SK-N-SH (cell line): ENCODE data around the gene CCSER1. TPM values are rescaled to one million over a fixed set of nuclear protein-coding genes. Genes with fewer than 3 reads are reported as not detected.

Source experiments
- CTCF ChIA-PET: fragments of 300-600, 350-600 bp; formaldehyde crosslinking; extraction: SDS; loops from one replicate; lab custom pipeline; 2021; lab: Yijun Ruan, JAX
- POLR2A ChIA-PET: fragments of 350-600 bp; sonication (Branson Sonifier 250); formaldehyde crosslinking; extraction: SDS; loops from one replicate; lab custom pipeline; 2020; ENCODE audit warnings: antibody characterized with exemption, inconsistent platforms; lab: Yijun Ruan, JAX
- DNase-seq: peaks from one replicate; pipeline ENCODE4 v3.0.0; 2012
- H2AFZ ChIP-seq: fragments of 200-600 bp; sonication (generic); 2 replicates; pipeline ENCODE4 v1.8.1; 2016; ENCODE audit warnings: antibody characterized with exemption, mild to moderate bottlenecking, low read depth
- H3F3A ChIP-seq: fragments of 200-600 bp; sonication (generic); replicated peaks from 2 replicates; pipeline ENCODE3; 2016; ENCODE audit warnings: antibody characterized with exemption, mild to moderate bottlenecking; ENCODE audit not compliant: insufficient read depth
- H3K27ac ChIP-seq, 2 experiments: fragments of 200-500 bp in 1 of 2; fragments of 200-600 bp in 1 of 2; sonication (Bioruptor generic) in 1 of 2; sonication (generic), shearing (Covaris generic) in 1 of 2; 2 replicates each; pipeline versions ENCODE4 v1.5.1 to v1.6.1; 2014 to 2016; ENCODE audit warnings: low read depth in 2 of 2, inconsistent platforms in 1 of 2, low read length in 1 of 2, mild to moderate bottlenecking in 1 of 2, mixed read lengths in 1 of 2
- H3K27me3 ChIP-seq: fragments of 200-600 bp; sonication (generic), shearing (Covaris generic); 2 replicates; pipeline ENCODE4 v1.6.1; 2016; ENCODE audit warnings: mixed run types; ENCODE audit not compliant: insufficient read depth
- H3K36me3 ChIP-seq, 2 experiments: fragments of 200-500 bp in 1 of 2; fragments of 200-600 bp in 1 of 2; sonication (Bioruptor generic) in 1 of 2; sonication (generic) in 1 of 2; replicated peaks in 1 of 2; 2 replicates each; pipeline versions ENCODE3 to v1.5.1; 2014 to 2016; ENCODE audit warnings: low read length in 1 of 2, mild to moderate bottlenecking in 1 of 2; ENCODE audit not compliant: insufficient read depth in 2 of 2, control insufficient read depth in 1 of 2
- H3K4me1 ChIP-seq, 2 experiments: fragments of 200-500 bp in 1 of 2; fragments of 200-600 bp in 1 of 2; sonication (Bioruptor generic) in 1 of 2; sonication (generic), shearing (Covaris generic) in 1 of 2; 2 replicates each; pipeline versions ENCODE4 v1.5.1 to v1.6.1; 2014 to 2016; ENCODE audit warnings: low read depth in 1 of 2, low read length in 1 of 2, mixed run types in 1 of 2; ENCODE audit not compliant: insufficient read depth in 2 of 2, control insufficient read depth in 1 of 2
- H3K4me2 ChIP-seq: fragments of 200-600 bp; sonication (generic), shearing (Covaris generic); 2 replicates; pipeline ENCODE4 v1.6.1; 2017; ENCODE audit warnings: mixed run types
- H3K4me3 ChIP-seq, 2 experiments: fragments of 200-500 bp in 1 of 2; fragments of 200-600 bp in 1 of 2; sonication (Bioruptor generic) in 1 of 2; sonication (generic), shearing (Covaris generic) in 1 of 2; 2 replicates each; pipeline versions ENCODE4 v1.5.1 to v1.8.1; 2014 to 2016; ENCODE audit warnings: low read depth in 2 of 2, inconsistent platforms in 1 of 2, low read length in 1 of 2, mild to moderate bottlenecking in 1 of 2, mixed read lengths in 1 of 2, moderate library complexity in 1 of 2
- H3K79me2 ChIP-seq: fragments of 200-600 bp; sonication (generic); 2 replicates; pipeline ENCODE4 v1.8.1; 2017; ENCODE audit warnings: mild to moderate bottlenecking; ENCODE audit not compliant: insufficient read depth
- H3K9ac ChIP-seq: fragments of 200-600 bp; sonication (generic); 2 replicates; pipeline ENCODE4 v1.6.1; 2017; ENCODE audit warnings: mixed run types
- H3K9me2 ChIP-seq: fragments of 200-600 bp; sonication (generic); 2 replicates; pipeline ENCODE4 v1.6.1; 2017; ENCODE audit warnings: mixed run types
- H3K9me3 ChIP-seq: fragments of 200-600 bp; sonication (generic); 2 replicates; pipeline ENCODE4 v1.6.1; 2017; ENCODE audit warnings: mixed run types, mild to moderate bottlenecking, moderate library complexity
- H4K20me1 ChIP-seq: fragments of 200-600 bp; sonication (generic); 2 replicates; pipeline ENCODE4 v1.6.1; 2017; ENCODE audit warnings: mild to moderate bottlenecking, mixed run types; ENCODE audit not compliant: insufficient read depth
- CHD2 ChIP-seq: fragments of 150-350 bp; IDR thresholded peaks from 2 replicates; pipeline ENCODE4 v1.6.1; 2018; ENCODE audit warnings: low read length; ENCODE audit not compliant: partially characterized antibody
- CTCF ChIP-seq: fragments of 200-600 bp; sonication (generic); IDR thresholded peaks from 2 replicates; pipeline ENCODE4 v1.6.1; 2017; ENCODE audit warnings: antibody characterized with exemption, mild to moderate bottlenecking, moderate library complexity
- EP300 ChIP-seq, 2 experiments: IDR thresholded peaks; 2 replicates each; pipeline versions ENCODE4 v1.4.0 to v1.6.1; 2012; ENCODE audit warnings: borderline replicate concordance in 1 of 2, low read depth in 1 of 2, low read length in 1 of 2
- GABPA ChIP-seq: IDR thresholded peaks from 2 replicates; pipeline ENCODE4 v1.4.0; 2012; ENCODE audit warnings: low read depth, mild to moderate bottlenecking
- GATA2 ChIP-seq: sonication (generic); formaldehyde crosslinking; IDR thresholded peaks from 2 replicates; pipeline ENCODE4 v1.5.0; 2020; ENCODE audit warnings: mild to moderate bottlenecking, missing genetic modification reagents
- MEF2A ChIP-seq: IDR thresholded peaks from 2 replicates; pipeline ENCODE4 v1.4.0; 2012; ENCODE audit warnings: low read depth, borderline replicate concordance
- MXI1 ChIP-seq: IDR thresholded peaks from 2 replicates; pipeline ENCODE4 v1.6.1; 2012; ENCODE audit warnings: mild to moderate bottlenecking, low read depth, low read length, improper control_type of control experiment
- RCOR1 ChIP-seq: fragments of 150-350 bp; IDR thresholded peaks from 2 replicates; pipeline ENCODE4 v1.6.1; 2017; ENCODE audit warnings: antibody characterized with exemption, low read length
- REST ChIP-seq: IDR thresholded peaks from 2 replicates; pipeline ENCODE4 v1.6.1; 2012; ENCODE audit warnings: mild to moderate bottlenecking, low read depth, low read length, moderate library complexity
- RFX5 ChIP-seq: IDR thresholded peaks from 2 replicates; pipeline ENCODE4 v1.6.1; 2012; ENCODE audit warnings: mild to moderate bottlenecking, improper control_type of control experiment, low read length
- SIN3A ChIP-seq: IDR thresholded peaks from 2 replicates; pipeline ENCODE4 v1.6.1; 2012; ENCODE audit warnings: low read depth, mild to moderate bottlenecking, low read length, moderate library complexity, borderline replicate concordance
- SMC3 ChIP-seq: IDR thresholded peaks from 2 replicates; pipeline ENCODE4 v1.6.1; 2012; ENCODE audit warnings: low read depth, low read length, improper control_type of control experiment
- TCF12 ChIP-seq: IDR thresholded peaks from 2 replicates; pipeline ENCODE4 v1.4.0; 2012
- TEAD4 ChIP-seq: IDR thresholded peaks from 2 replicates; pipeline ENCODE4 v1.4.0; 2012; ENCODE audit warnings: mild to moderate bottlenecking, borderline replicate concordance; ENCODE audit not compliant: insufficient read depth
- WGBS: methylation state at CpG from one replicate; pipeline ENCODE4 v1.1.6; 2017; ENCODE audit warnings: low lambda C conversion rate; 5-methylcytosine and 5-hydroxymethylcytosine counted together
- polyA plus RNA-seq, 3 experiments: library from polyadenylated mRNA; depleted of rRNA; stranded (reverse); fragments of >200 nt; gene quantifications; 2 replicates each; pipeline ENCODE4 v1.2.3, GENCODE V29; 2012

The CCSER1 gene
- polyA plus RNA-seq, 1 of the 3 experiments (the other 2 are of a cell fraction) = 0.05 TPM

- Histone ChIP-seq H3K9me2 (no peaks in the 10 kb centered on the region), H2AFZ (no peak overlapping the region), H3K9me3 (no peaks in the 10 kb centered on the region), H3K36me3 (no peaks in the 10 kb centered on the region), H3F3A (no peaks in the 10 kb centered on the region), H3K4me1 (no peaks in the 10 kb centered on the region; a peak in 1 of 4 replicates), H3K9ac (no peak overlapping the region), H3K27me3 (no peaks in the 10 kb centered on the region), H3K4me2 (no peak overlapping the region), H3K79me2 (no peaks in the 10 kb centered on the region), H3K27ac (peak overlapping the region in 1 of 2 experiments; percentile 64; a peak in 1 of 4 replicates), H3K4me3 (no peak overlapping the region), H4K20me1 (no peaks in the 10 kb centered on the region)
- POLR2A ChIA-PET = no interaction called here
- TF ChIP-seq RFX5 (no peak), RCOR1 (peak; percentile 78; the same call in 1 of the 2 replicates), GATA2 (CRISPR knock-in tag) (peak; percentile 92), TCF12 (0 out of 2 replicates have a peak, but pooled peaks have one; percentile 24), GABPA (no peak), CHD2 (peak; percentile 71), EP300 (IDR thresholded peaks at IDR 0.05; ENCODE audit: borderline replicate concordance in 1 of 2, low read depth in 1 of 2, low read length in 1 of 2) (peak in 1 of 2 experiments; percentile 88; a peak in 2 of 4 replicates), TEAD4 (0 out of 2 replicates have a peak, but pooled peaks have one; percentile 35)
- WGBS = 5% methylated on average over 2 of the region's 2 CpGs
- DNase-seq = no peak
- CTCF ChIA-PET = interaction anchor here (0.9 to 1.5 kb wide), 6 partner anchors 10 to 236 kb away, joined by 3 to 5 read pairs (median 3); no protein-coding TSS in a partner anchor
Measured at GRCh38 chr4:90105274-90105673, 21.9 kb upstream of the CCSER1 start.

- POLR2A ChIA-PET = no interaction called here
- 67% methylated on average over 2 of the region's 2 CpGs for WGBS
- H3K9ac ChIP-seq = no peak overlapping the region
Measured at GRCh38 chr4:90112715-90113114, 14.5 kb upstream of the CCSER1 start.

More at GRCh38 chr4:90112715-90113114, 14.5 kb upstream of the CCSER1 start:
- Histone ChIP-seq H3K9me3 (no peaks in the 10 kb centered on the region), H3K4me1 (no peaks in the 10 kb centered on the region), H3K36me3 (no peaks in the 10 kb centered on the region), H3K79me2 (no peaks in the 10 kb centered on the region), H3K9me2 (no peaks in the 10 kb centered on the region), H2AFZ (no peak overlapping the region), H3K27ac (no peak overlapping the region), H3K4me2 (no peak overlapping the region), H3K4me3 (no peak overlapping the region), H3F3A (no peaks in the 10 kb centered on the region), H4K20me1 (no peaks in the 10 kb centered on the region), H3K27me3 (no peaks in the 10 kb centered on the region)
- TF ChIP-seq CTCF = no peak
- TF ChIP-seq MXI1 = no peak
- no peak for TF ChIP-seq RFX5
- TF ChIP-seq SIN3A = no peak
- no peak for TF ChIP-seq CHD2
- TF ChIP-seq REST = no peak
- no peak for TF ChIP-seq MEF2A
- TF ChIP-seq SMC3 = no peak
- CTCF ChIA-PET = no interaction called here
- DNase-seq = no peak
